Activated naive CD8-positive, alpha-beta T cell treated with anti-CD3 and anti-CD28 coated beads for 36 hours (primary cell): ENCODE data around the gene SUPT5H. TPM values are rescaled to one million over a fixed set of nuclear protein-coding genes. Genes with fewer than 3 reads are reported as not detected.

ENCODE experiments used
- DNase-seq: peaks from one replicate; pipeline ENCODE4 v3.0.0; 2021
- H3K27ac Mint-ChIP-seq: one replicate; pipeline ENCODE4 v1.8.0; 2022; ENCODE audit warnings: mild to moderate bottlenecking, moderate library complexity, mixed read lengths
- H3K27me3 Mint-ChIP-seq: one replicate; pipeline ENCODE4 v1.8.0; 2022; ENCODE audit warnings: mild to moderate bottlenecking, mixed read lengths
- H3K36me3 Mint-ChIP-seq: one replicate; pipeline ENCODE4 v1.8.0; 2021; ENCODE audit warnings: mild to moderate bottlenecking, mixed read lengths
- H3K4me1 Mint-ChIP-seq: one replicate; pipeline ENCODE4 v1.8.0; 2021; ENCODE audit warnings: mixed read lengths
- H3K4me3 Mint-ChIP-seq: one replicate; pipeline ENCODE4 v1.8.0; 2022; ENCODE audit warnings: mild to moderate bottlenecking, moderate library complexity, mixed read lengths
- H3K9me3 Mint-ChIP-seq: one replicate; pipeline ENCODE4 v1.8.0; 2022; ENCODE audit warnings: mixed read lengths
- total RNA-seq, 2 experiments: library from RNA; stranded (reverse); gene quantifications; one replicate each; pipeline ENCODE4 v1.2.3, GENCODE V29; 2021

Gene SUPT5H
- total RNA-seq, 2 experiments from 2014 or later, result 179 to 182 TPM

GRCh38 chr19:39406656-39407409 lies 38.5 kb upstream of the SUPT5H start, which contains the start of gene ZFP36:
Gene ZFP36 (plus strand): TSS chr19:39406847. CDS start chr19:39406905, 58 bp downstream.
- Mint-ChIP-seq H3K36me3 (peaks cover 18% of the 10 kb centered on the region), H3K9me3 (no peaks in the 10 kb centered on the region), H3K27me3 (no peaks in the 10 kb centered on the region), H3K27ac (peak within 1 kb of the TSS; percentile 96), H3K4me3 (peak within 1 kb of the TSS; percentile 95), H3K4me1 (peaks cover 50% of the 10 kb centered on the region)
- peak; percentile 86 for DNase-seq

GRCh38 chr19:39407410-39407659 lies 38.0 kb upstream of the SUPT5H start:
- DNase-seq, result no peak
- Mint-ChIP-seq H3K27ac (peak overlapping the region; percentile 96), H3K9me3 (no peaks in the 10 kb centered on the region), H3K27me3 (peaks cover 4% of the 10 kb centered on the region), H3K36me3 (peaks cover 18% of the 10 kb centered on the region), H3K4me1 (peaks cover 49% of the 10 kb centered on the region), H3K4me3 (peak overlapping the region; percentile 95)

- Mint-ChIP-seq H3K27ac (peak overlapping the region; percentile 96), H3K4me3 (peak overlapping the region; percentile 95), H3K36me3 (peaks cover 18% of the 10 kb centered on the region), H3K27me3 (peaks cover 4% of the 10 kb centered on the region), H3K4me1 (peaks cover 46% of the 10 kb centered on the region), H3K9me3 (no peaks in the 10 kb centered on the region)
- peak; percentile 71 for DNase-seq
These were observed 37.6 kb upstream of the SUPT5H start for GRCh38 chr19:39407660-39408391.

GRCh38 chr19:39408392-39409207 lies 36.8 kb upstream of the SUPT5H start:
- Mint-ChIP-seq H3K4me1 (peaks cover 46% of the 10 kb centered on the region), H3K36me3 (peaks cover 18% of the 10 kb centered on the region)

GRCh38 chr19:39409208-39410016 lies 36.0 kb upstream of the SUPT5H start:
- peak; percentile 77 for DNase-seq
- H3K9me3 Mint-ChIP-seq, result no peaks in the 10 kb centered on the region
- H3K27me3 Mint-ChIP-seq, result peaks cover 4% of the 10 kb centered on the region
- H3K27ac Mint-ChIP-seq, result peak overlapping the region; percentile 93
- peaks cover 18% of the 10 kb centered on the region for H3K36me3 Mint-ChIP-seq
- peak overlapping the region; percentile 95 for H3K4me3 Mint-ChIP-seq
- peaks cover 46% of the 10 kb centered on the region for H3K4me1 Mint-ChIP-seq

More at GRCh38 chr19:39408392-39409207, 36.8 kb upstream of the SUPT5H start:
- peak overlapping the region; percentile 95 for H3K4me3 Mint-ChIP-seq
- DNase-seq, result no peak
- H3K27me3 Mint-ChIP-seq, result peaks cover 4% of the 10 kb centered on the region
- H3K9me3 Mint-ChIP-seq, result no peaks in the 10 kb centered on the region
- H3K27ac Mint-ChIP-seq, result peak overlapping the region; percentile 96

- H3K4me1 Mint-ChIP-seq, result peaks cover 40% of the 10 kb centered on the region
- peaks cover 20% of the 10 kb centered on the region for H3K36me3 Mint-ChIP-seq
- peaks cover 4% of the 10 kb centered on the region for H3K27me3 Mint-ChIP-seq
- H3K9me3 Mint-ChIP-seq, result no peaks in the 10 kb centered on the region
- H3K27ac Mint-ChIP-seq, result peak overlapping the region; percentile 93
- peak overlapping the region; percentile 82 for H3K4me3 Mint-ChIP-seq
- peak; percentile 72 for DNase-seq
These were observed 35.2 kb upstream of the SUPT5H start for GRCh38 chr19:39410017-39410830.

- H3K4me1 Mint-ChIP-seq, result peaks cover 36% of the 10 kb centered on the region
- peak overlapping the region; percentile 93 for H3K27ac Mint-ChIP-seq
- peaks cover 20% of the 10 kb centered on the region for H3K36me3 Mint-ChIP-seq
- H3K9me3 Mint-ChIP-seq, result no peaks in the 10 kb centered on the region
- DNase-seq, result no peak
- peak overlapping the region; percentile 82 for H3K4me3 Mint-ChIP-seq
- peaks cover 4% of the 10 kb centered on the region for H3K27me3 Mint-ChIP-seq
These were observed 34.6 kb upstream of the SUPT5H start for GRCh38 chr19:39410831-39411080.

- peak overlapping the region; percentile 93 for H3K27ac Mint-ChIP-seq
- peaks cover 35% of the 10 kb centered on the region for H3K4me1 Mint-ChIP-seq
- H3K9me3 Mint-ChIP-seq, result no peaks in the 10 kb centered on the region
- H3K27me3 Mint-ChIP-seq, result peaks cover 4% of the 10 kb centered on the region
- DNase-seq, result no peak
- peaks cover 20% of the 10 kb centered on the region for H3K36me3 Mint-ChIP-seq
- peak overlapping the region; percentile 82 for H3K4me3 Mint-ChIP-seq
These were observed 34.1 kb upstream of the SUPT5H start for GRCh38 chr19:39411081-39411831.

- Mint-ChIP-seq H3K27me3 (peaks cover 4% of the 10 kb centered on the region), H3K36me3 (peaks cover 20% of the 10 kb centered on the region), H3K4me1 (peaks cover 34% of the 10 kb centered on the region), H3K4me3 (peak overlapping the region; percentile 82), H3K27ac (peak overlapping the region; percentile 93), H3K9me3 (no peaks in the 10 kb centered on the region)
- DNase-seq, result peak; percentile 83
These were observed 33.6 kb upstream of the SUPT5H start for GRCh38 chr19:39411832-39412099.

- Mint-ChIP-seq H3K36me3 (peaks cover 17% of the 10 kb centered on the region), H3K9me3 (no peaks in the 10 kb centered on the region), H3K4me3 (peak within 1 kb of the TSS; percentile 89), H3K27ac (peak within 1 kb of the TSS; percentile 93), H3K4me1 (peaks cover 34% of the 10 kb centered on the region), H3K27me3 (peaks cover 4% of the 10 kb centered on the region)
- peak; percentile 97 for DNase-seq
These were observed 33.1 kb upstream of the SUPT5H start, which contains the start of gene PLEKHG2 for GRCh38 chr19:39412100-39412866. Gene PLEKHG2 (plus strand): TSS chr19:39412669. CDS start chr19:39414087, 1,418 bp downstream.

GRCh38 chr19:39412867-39413271 lies 32.5 kb upstream of the SUPT5H start:
- Mint-ChIP-seq H3K4me3 (peak overlapping the region; percentile 82), H3K36me3 (peaks cover 13% of the 10 kb centered on the region)

GRCh38 chr19:39413272-39413910 lies 32.0 kb upstream of the SUPT5H start:
- Mint-ChIP-seq H3K27me3 (peaks cover 4% of the 10 kb centered on the region), H3K36me3 (peaks cover 8% of the 10 kb centered on the region), H3K4me1 (peaks cover 34% of the 10 kb centered on the region), H3K9me3 (no peaks in the 10 kb centered on the region), H3K4me3 (peak overlapping the region; percentile 89), H3K27ac (peak overlapping the region; percentile 81)
- DNase-seq, result peak; percentile 39

More at GRCh38 chr19:39412867-39413271, 32.5 kb upstream of the SUPT5H start:
- no peak for DNase-seq
- Mint-ChIP-seq H3K27ac (peak overlapping the region; percentile 69), H3K9me3 (no peaks in the 10 kb centered on the region), H3K27me3 (peaks cover 4% of the 10 kb centered on the region), H3K4me1 (peaks cover 34% of the 10 kb centered on the region)
